PC-3 (cell line): Measurements from ENCODE around the gene NMNAT2.

Experiments used
- CTCF ChIP-seq: fragments of 300-600 bp; sonication (generic); conservative IDR thresholded peaks from 2 replicates; pipeline ENCODE4 v1.5.1; 2017; ENCODE audit warnings: antibody characterized with exemption, low read depth, mild to moderate bottlenecking, low read length
- EZH2 ChIP-seq: fragments of 300-600 bp; sonication (generic); IDR thresholded peaks from one replicate; pipeline ENCODE4 v1.6.1; 2017; ENCODE audit warnings: antibody characterized with exemption, mild to moderate bottlenecking, low read length; ENCODE audit not compliant: unreplicated experiment
- EZH2phosphoT487 ChIP-seq: fragments of 300-600 bp; sonication (generic); IDR thresholded peaks from 2 replicates; pipeline ENCODE4 v1.6.1; 2018; ENCODE audit warnings: mild to moderate bottlenecking, antibody characterized with exemption, low read length, borderline replicate concordance

GRCh38 chr1:183385340-183386144 lies 32.6 kb downstream of the NMNAT2 start:
- TF ChIP-seq CTCF, result no peak
- TF ChIP-seq EZH2, result no peak
- no peak for TF ChIP-seq EZH2phosphoT487
